ENCODE results near the gene MS4A12.
"Not testable (repeated sequence)": the region's sequence is repeated elsewhere in the genome, so short reads cannot be mapped to it uniquely, and the experiment has no call there.

MS4A12 gene, protein sequence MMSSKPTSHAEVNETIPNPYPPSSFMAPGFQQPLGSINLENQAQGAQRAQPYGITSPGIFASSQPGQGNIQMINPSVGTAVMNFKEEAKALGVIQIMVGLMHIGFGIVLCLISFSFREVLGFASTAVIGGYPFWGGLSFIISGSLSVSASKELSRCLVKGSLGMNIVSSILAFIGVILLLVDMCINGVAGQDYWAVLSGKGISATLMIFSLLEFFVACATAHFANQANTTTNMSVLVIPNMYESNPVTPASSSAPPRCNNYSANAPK

DNA sequence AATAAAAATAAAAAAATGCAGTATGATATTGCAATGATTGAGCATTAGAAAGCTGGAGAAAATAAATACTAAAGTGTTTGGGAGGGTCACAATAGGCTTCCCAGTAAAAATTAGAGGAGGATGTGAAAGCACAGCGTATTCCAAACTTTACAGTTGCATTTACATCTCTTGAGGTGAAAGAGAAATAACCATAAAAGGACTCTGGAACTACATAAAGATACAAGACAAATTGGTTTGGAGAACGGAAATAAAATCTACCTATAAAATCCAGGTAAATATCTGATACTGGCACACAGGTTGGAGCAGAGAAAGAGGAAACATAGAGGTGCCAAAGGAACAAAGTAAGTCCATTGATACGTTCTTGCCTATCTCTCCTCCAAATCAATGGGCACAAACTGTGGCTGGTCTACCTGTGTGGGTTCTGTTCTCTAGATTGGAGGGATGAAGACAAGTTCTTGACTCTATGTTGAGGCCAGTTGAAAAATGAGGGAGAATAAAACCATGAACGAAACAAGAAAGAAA lies at the start of gene MS4A12:
MS4A12 (plus strand) TSS at position 291 of the 522 bp plus-strand sequence. CDS start 4,541 bp downstream, outside the sequence.
- DNase-seq (no peak), ATAC-seq (no peak)

- DNase-seq (no peak), ATAC-seq (no peak)
Measured at GRCh38 chr11:60447070-60447469, 45.5 kb upstream of the MS4A12 start.

DNA sequence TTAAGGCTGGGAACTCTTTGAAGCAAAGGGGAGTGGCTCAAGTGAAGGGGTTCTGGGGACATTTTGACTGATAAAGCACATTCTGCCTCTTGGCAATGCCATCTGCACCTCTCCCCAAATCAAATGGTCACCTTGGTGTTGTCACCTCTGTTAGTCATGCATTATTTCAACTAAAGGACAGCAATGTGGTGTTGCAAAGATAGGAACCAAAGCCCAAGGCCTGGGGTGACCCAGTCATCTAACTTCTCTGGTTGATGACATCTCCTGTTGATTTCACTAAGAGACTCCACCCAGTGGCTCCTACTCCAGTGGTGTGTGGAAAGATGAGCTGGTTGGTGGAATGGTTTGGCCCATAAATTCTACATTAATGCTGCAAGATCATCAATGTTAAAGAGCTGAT lies 44.7 kb upstream of the MS4A12 start:
- DNase-seq: no peak

GRCh38 chr11:60451185-60451584 lies 41.4 kb upstream of the MS4A12 start:
- DNase-seq, ATAC-seq: not testable (repeated sequence)

More for the DNA sequence above, 44.7 kb upstream of the MS4A12 start:
- no peak for ATAC-seq

DNA sequence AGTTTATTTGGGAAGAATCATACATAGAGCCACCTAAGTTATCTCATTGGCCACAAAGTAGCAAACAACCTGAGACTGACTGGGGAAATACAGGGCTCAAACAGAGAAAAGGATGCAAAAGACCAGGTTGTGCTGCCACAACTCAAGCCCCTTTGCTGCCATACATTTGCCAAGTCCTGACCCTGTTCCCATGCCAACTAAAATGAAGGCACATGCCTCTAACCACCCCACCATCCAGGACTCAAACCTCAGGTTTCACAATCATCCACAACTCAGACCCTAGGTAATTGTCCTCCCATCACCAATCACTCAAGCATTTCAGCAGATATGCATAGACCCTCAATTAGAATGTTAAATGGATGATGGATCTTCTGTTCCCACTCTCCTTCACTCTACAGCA lies 38.4 kb upstream of the MS4A12 start:
- DNase-seq (no peak), ATAC-seq (no peak)

- peak; percentile 15 for DNase-seq
Measured at GRCh38 chr11:60455531-60456042, 37.0 kb upstream of the MS4A12 start, which contains the start of gene MS4A1. MS4A1 (plus strand) TSS chr11:60455847; CDS start chr11:60462375, 6,528 bp downstream.

GRCh38 chr11:60457576-60457975 lies 35.0 kb upstream of the MS4A12 start:
- DNase-seq (no peak), ATAC-seq (no peak)

More at GRCh38 chr11:60455531-60456042, 37.0 kb upstream of the MS4A12 start, which contains the start of gene MS4A1:
- ATAC-seq: peak; percentile 87

DNA sequence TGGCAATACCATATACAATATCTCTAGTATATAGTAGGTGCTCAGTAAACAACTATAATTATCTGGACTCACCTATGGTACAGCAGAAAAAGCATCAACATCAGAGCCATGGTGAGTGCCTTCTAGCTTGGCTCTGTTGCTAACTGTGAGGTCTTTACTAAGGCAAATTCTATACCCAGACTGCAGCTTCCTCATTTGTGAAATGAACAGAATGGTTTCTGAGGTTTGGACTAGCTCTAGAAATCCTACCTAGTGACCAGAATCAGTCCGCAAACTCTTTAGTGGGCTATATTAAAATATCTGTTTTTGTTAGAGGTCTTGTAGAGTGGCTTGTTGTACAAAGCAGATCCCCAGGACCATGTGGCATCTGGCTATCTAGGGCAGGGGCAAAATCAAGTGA lies 33.2 kb upstream of the MS4A12 start:
- ATAC-seq (no peak), DNase-seq (no peak)

DNA sequence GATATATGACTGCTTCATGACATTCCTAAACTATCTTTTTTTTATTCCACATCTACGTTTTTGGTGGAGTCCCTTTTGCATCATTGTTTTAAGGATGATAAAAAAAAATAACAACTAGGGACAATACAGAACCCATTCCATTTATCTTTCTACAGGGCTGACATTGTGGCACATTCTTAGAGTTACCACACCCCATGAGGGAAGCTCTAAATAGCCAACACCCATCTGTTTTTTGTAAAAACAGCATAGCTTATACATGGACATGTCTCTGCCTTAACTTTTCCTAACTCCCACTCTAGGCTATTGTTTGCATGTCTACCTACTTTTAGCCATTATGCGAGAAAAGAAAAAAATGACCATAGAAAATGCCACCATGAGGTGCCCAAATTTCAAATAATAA lies 23.7 kb upstream of the MS4A12 start:
- ATAC-seq (no peak), DNase-seq (no peak)

DNA sequence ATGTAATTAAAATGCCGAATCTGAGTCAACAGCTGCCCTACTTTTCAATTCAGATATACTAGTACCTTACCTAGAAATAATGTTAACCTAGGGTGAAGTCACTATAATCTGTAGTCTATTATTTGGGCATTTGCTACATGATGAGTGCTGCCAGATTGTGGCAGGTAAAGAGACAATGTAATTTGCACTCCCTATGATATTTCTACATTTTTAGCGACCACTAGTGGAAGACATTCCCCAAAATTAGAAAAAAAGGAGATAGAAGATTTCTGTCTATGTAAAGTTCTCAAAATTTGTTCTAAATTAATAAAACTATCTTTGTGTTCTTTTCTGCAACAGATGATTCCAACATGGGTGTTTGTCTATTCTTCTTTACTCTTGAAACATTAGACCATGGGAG lies 22.9 kb upstream of the MS4A12 start:
- no peak for ATAC-seq

DNA sequence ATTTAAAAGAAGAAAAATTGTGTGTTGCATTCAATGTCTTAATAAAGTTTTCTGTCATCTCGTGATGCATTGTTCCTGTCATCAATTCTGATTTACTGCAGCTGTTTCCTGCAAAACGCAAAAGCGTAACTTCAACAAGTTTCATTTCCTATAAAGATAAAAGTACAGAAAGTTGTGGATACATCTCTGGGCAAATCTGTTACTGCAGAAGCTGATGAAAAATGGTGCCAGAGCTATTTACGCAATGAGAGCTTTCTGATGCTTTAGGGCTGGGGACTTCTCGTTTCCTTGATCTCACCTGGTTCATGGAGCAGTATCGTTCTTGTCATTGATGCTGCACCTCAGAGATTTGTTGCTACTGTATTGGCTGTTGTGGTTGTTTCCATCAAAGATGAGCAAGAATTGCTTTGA lies 15.5 kb upstream of the MS4A12 start:
- ATAC-seq: peak; percentile 40
- DNase-seq: no peak

More for the DNA sequence above, 22.9 kb upstream of the MS4A12 start:
- DNase-seq: no peak

DNA sequence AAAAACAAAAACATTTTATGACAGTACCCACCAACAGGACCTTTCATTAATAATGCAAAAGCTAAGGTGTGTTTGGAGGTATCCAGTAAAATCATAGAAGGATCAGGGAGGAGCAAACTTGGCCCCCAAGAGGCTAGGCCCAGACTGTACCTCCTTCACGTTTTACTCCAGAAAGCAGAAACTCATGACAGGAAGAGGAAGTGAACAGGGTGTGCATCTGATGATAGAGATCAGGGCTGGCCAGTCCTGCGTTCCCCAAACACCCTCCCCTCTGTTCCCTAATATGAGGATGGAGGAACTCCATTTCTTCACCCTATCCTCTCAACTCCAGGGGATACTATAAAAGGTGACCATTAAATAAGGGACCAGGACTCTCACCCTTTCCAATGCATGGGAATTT lies 10.2 kb upstream of the MS4A12 start:
- no peak for DNase-seq
- no peak for ATAC-seq

DNA sequence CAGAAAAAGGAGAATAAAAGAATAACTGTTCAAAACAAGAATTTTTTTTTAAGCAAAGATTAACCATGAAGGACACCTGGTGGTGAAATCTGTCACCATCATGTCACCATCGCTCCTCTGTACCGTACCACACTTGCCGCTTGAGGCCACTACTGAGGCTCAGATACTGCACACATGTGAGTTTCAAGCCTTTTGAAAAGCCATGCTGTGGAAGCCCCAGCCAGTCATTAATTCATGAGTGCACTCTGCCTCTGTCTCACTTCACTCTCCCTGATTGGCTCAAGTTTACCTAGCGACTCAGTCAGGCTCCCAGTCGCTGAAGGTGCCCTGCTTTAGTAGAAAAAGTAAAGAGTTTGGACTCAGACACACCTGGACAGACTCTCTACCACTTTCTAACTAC lies 6.6 kb upstream of the MS4A12 start:
- ATAC-seq: peak; percentile 66
- no peak for DNase-seq

DNA sequence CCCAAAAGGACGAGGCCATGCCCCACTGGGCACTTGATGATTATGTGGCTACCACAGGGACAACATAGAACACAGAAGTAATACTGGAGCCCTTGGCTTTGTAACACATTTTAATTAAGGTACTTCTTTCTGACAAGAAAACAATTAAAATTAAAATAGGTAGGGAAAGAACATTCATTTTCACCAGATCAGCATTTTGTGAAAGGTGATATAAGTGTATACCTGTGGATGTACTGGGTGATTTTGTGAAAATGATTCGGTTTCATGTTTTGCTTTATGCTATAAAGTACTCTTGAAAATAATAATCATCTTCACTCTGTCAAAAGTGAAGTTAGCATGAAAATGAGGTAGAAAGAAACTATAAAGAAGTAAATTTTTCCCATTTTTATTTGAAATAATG lies 876 bp downstream of the MS4A12 start:
- ATAC-seq (no peak), DNase-seq (no peak)

- ATAC-seq: no peak
Measured at GRCh38 chr11:60498399-60498798, 5.8 kb downstream of the MS4A12 start.

GRCh38 chr11:60498853-60499252 lies 6.3 kb downstream of the MS4A12 start:
- peak; percentile 89 for ATAC-seq

More at GRCh38 chr11:60498399-60498798, 5.8 kb downstream of the MS4A12 start:
- no peak for DNase-seq

DNA sequence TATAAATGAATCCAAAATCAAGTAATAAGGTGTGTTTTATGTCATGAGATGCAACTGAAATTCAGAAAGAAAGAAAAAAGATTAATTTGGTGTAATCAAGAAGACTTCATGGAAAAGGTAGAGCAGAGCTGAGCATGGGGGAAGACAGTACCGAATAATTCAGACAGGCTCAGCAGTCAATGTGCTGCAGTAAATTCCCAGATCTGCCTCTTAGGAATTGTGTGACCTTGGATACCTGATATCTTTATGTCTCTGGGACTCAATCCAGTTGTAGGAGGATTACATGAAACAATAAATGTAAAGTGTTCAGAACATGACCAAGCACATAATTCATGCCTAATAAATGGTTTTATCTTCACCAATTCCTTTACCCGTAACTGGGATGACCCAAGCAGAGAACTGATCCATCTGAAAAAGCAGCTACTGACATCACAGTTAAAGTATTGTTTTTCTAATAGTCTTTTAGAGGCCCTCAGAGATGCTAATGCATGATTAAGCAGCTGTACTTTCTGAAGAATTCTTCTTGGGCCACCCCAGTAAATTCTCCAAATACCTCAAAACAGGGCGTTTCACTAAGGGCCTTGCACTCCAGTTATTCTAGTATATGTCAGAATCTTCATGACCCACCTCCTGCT lies 7.8 kb downstream of the MS4A12 start:
- DNase-seq (no peak), ATAC-seq (no peak)

More at GRCh38 chr11:60498853-60499252, 6.3 kb downstream of the MS4A12 start:
- no peak for DNase-seq

GRCh38 chr11:60502221-60502775 lies 9.7 kb downstream of the MS4A12 start:
- ATAC-seq: no peak
- DNase-seq: no peak

GRCh38 chr11:60504219-60504905 lies 11.8 kb downstream of the MS4A12 start:
- peak; percentile 69 for ATAC-seq

GRCh38 chr11:60509609-60510008 lies 17.0 kb downstream of the MS4A12 start:
- DNase-seq, ATAC-seq: not testable (repeated sequence)

More at GRCh38 chr11:60504219-60504905, 11.8 kb downstream of the MS4A12 start:
- peak; percentile 7 for DNase-seq

- DNase-seq, ATAC-seq: not testable (repeated sequence)
Measured at GRCh38 chr11:60510209-60510608, 17.6 kb downstream of the MS4A12 start.

GRCh38 chr11:60511393-60511792 lies 18.8 kb downstream of the MS4A12 start:
- ATAC-seq: no peak
- DNase-seq: no peak
